Central memory CD8-positive, alpha-beta T cell (primary cell): Measurements from ENCODE around the gene FGR.
A peak's percentile ranks its signal among the peaks of the same experiment; 100 is the strongest.

Experiments
- ATAC-seq: fragments of 150-1000 bp; cut with Tn5 transposase; replicated peaks from 2 replicates; pipeline ENCODE4 v1.10.0; 2022; ENCODE audit warnings: mild to moderate bottlenecking, moderate FRiP score, moderate number of reproducible peaks; ENCODE audit not compliant: poor library complexity, severe bottlenecking; ENCODE audit errors: extremely low read depth
- DNase-seq, 2 donors: peaks; one replicate each; pipeline ENCODE4 v3.0.0; 2021; ENCODE audit warnings: low spot score in 2 of 2
- H3K27ac Mint-ChIP-seq: one replicate; pipeline ENCODE4 v1.8.0; 2022; ENCODE audit warnings: low read depth, mild to moderate bottlenecking, moderate library complexity, mixed read lengths
- H3K27me3 Mint-ChIP-seq: one replicate; pipeline ENCODE4 v1.8.0; 2022; ENCODE audit warnings: mixed read lengths
- H3K36me3 Mint-ChIP-seq: one replicate; pipeline ENCODE4 v1.8.0; 2022; ENCODE audit warnings: mild to moderate bottlenecking, moderate library complexity, mixed read lengths; ENCODE audit not compliant: insufficient read depth
- H3K4me1 Mint-ChIP-seq: one replicate; pipeline ENCODE4 v1.8.0; 2022; ENCODE audit warnings: mixed read lengths
- H3K4me3 Mint-ChIP-seq: one replicate; pipeline ENCODE4 v1.8.0; 2022; ENCODE audit warnings: mild to moderate bottlenecking, moderate library complexity, mixed read lengths
- H3K9me3 Mint-ChIP-seq: one replicate; pipeline ENCODE4 v1.8.0; 2022; ENCODE audit warnings: mixed read lengths

FGR gene

GRCh38 chr1:27603681-27604578, 31.1 kb downstream of the FGR start, which contains the start of gene AHDC1:
TSS of gene AHDC1 (minus strand) at chr1:27604144. CDS start at chr1:27552115, 52,029 bp downstream.
- ATAC-seq (peak; percentile 91), DNase-seq (peak; percentile 86 to 89)
- no peaks in the 10 kb centered on the region for H3K27me3 Mint-ChIP-seq
- peak within 1 kb of the TSS; percentile 80 for H3K27ac Mint-ChIP-seq
- no peaks in the 10 kb centered on the region for H3K9me3 Mint-ChIP-seq
- peaks cover 18% of the 10 kb centered on the region for H3K36me3 Mint-ChIP-seq
- peak within 1 kb of the TSS; percentile 86 for H3K4me3 Mint-ChIP-seq
- H3K4me1 Mint-ChIP-seq, result peaks cover 34% of the 10 kb centered on the region

- Mint-ChIP-seq H3K4me3 (peak overlapping the region; percentile 86), H3K27me3 (no peaks in the 10 kb centered on the region), H3K36me3 (peaks cover 18% of the 10 kb centered on the region), H3K9me3 (no peaks in the 10 kb centered on the region), H3K27ac (peak overlapping the region; percentile 80), H3K4me1 (peaks cover 39% of the 10 kb centered on the region)
- ATAC-seq (peak; percentile 33), DNase-seq (no peak)
Observed at GRCh38 chr1:27603309-27603680, 31.7 kb downstream of the FGR start.

GRCh38 chr1:27602462-27603308, 32.3 kb downstream of the FGR start:
- DNase-seq, result no peak
- Mint-ChIP-seq H3K36me3 (peaks cover 14% of the 10 kb centered on the region), H3K27ac (peak overlapping the region; percentile 59)

GRCh38 chr1:27601771-27602461, 33.1 kb downstream of the FGR start:
- Mint-ChIP-seq H3K36me3 (peaks cover 12% of the 10 kb centered on the region), H3K27ac (peak overlapping the region; percentile 59), H3K9me3 (no peaks in the 10 kb centered on the region), H3K27me3 (no peaks in the 10 kb centered on the region), H3K4me3 (peak overlapping the region; percentile 86), H3K4me1 (peaks cover 39% of the 10 kb centered on the region)
- no peak for ATAC-seq
- no peak for DNase-seq

More at GRCh38 chr1:27602462-27603308, 32.3 kb downstream of the FGR start:
- peaks cover 39% of the 10 kb centered on the region for H3K4me1 Mint-ChIP-seq
- peak overlapping the region; percentile 86 for H3K4me3 Mint-ChIP-seq
- H3K9me3 Mint-ChIP-seq, result no peaks in the 10 kb centered on the region
- no peaks in the 10 kb centered on the region for H3K27me3 Mint-ChIP-seq
- ATAC-seq, result no peak

- no peak for DNase-seq
- peaks cover 35% of the 10 kb centered on the region for H3K4me1 Mint-ChIP-seq
- no peak overlapping the region for H3K27ac Mint-ChIP-seq
Observed at GRCh38 chr1:27601321-27601770, 33.6 kb downstream of the FGR start.

GRCh38 chr1:27600498-27601175, 34.3 kb downstream of the FGR start:
- Mint-ChIP-seq H3K4me3 (no peak overlapping the region), H3K9me3 (no peaks in the 10 kb centered on the region), H3K27ac (peak overlapping the region; percentile 82), H3K36me3 (peaks cover 7% of the 10 kb centered on the region), H3K4me1 (peaks cover 27% of the 10 kb centered on the region), H3K27me3 (no peaks in the 10 kb centered on the region)
- ATAC-seq, result no peak
- no peak for DNase-seq

More at GRCh38 chr1:27601321-27601770, 33.6 kb downstream of the FGR start:
- no peak for ATAC-seq
- Mint-ChIP-seq H3K27me3 (no peaks in the 10 kb centered on the region), H3K36me3 (peaks cover 7% of the 10 kb centered on the region), H3K9me3 (no peaks in the 10 kb centered on the region), H3K4me3 (peak overlapping the region; percentile 43)

GRCh38 chr1:27599605-27600497, 35.1 kb downstream of the FGR start:
- Mint-ChIP-seq H3K4me1 (peaks cover 25% of the 10 kb centered on the region), H3K4me3 (no peak overlapping the region)
- ATAC-seq, result no peak

GRCh38 chr1:27598902-27599528, 36.0 kb downstream of the FGR start:
- peaks cover 25% of the 10 kb centered on the region for H3K4me1 Mint-ChIP-seq
- ATAC-seq (no peak), DNase-seq (no peak)
- H3K27me3 Mint-ChIP-seq, result no peaks in the 10 kb centered on the region
- H3K4me3 Mint-ChIP-seq, result no peak overlapping the region
- no peaks in the 10 kb centered on the region for H3K9me3 Mint-ChIP-seq
- peak overlapping the region; percentile 82 for H3K27ac Mint-ChIP-seq
- peaks cover 7% of the 10 kb centered on the region for H3K36me3 Mint-ChIP-seq

More at GRCh38 chr1:27599605-27600497, 35.1 kb downstream of the FGR start:
- Mint-ChIP-seq H3K27ac (peak overlapping the region; percentile 82), H3K27me3 (no peaks in the 10 kb centered on the region), H3K9me3 (no peaks in the 10 kb centered on the region), H3K36me3 (peaks cover 7% of the 10 kb centered on the region)
- DNase-seq, result no peak

GRCh38 chr1:27598295-27598687, 36.7 kb downstream of the FGR start:
- Mint-ChIP-seq H3K4me1 (peaks cover 25% of the 10 kb centered on the region), H3K27me3 (no peaks in the 10 kb centered on the region), H3K36me3 (peaks cover 2% of the 10 kb centered on the region), H3K27ac (peak overlapping the region; percentile 80), H3K4me3 (no peak overlapping the region), H3K9me3 (no peaks in the 10 kb centered on the region)
- ATAC-seq (no peak), DNase-seq (no peak)

GRCh38 chr1:27597516-27598294, 37.3 kb downstream of the FGR start:
- Mint-ChIP-seq H3K27me3 (no peaks in the 10 kb centered on the region), H3K36me3 (peaks cover 2% of the 10 kb centered on the region), H3K9me3 (no peaks in the 10 kb centered on the region), H3K4me3 (no peak overlapping the region), H3K4me1 (peaks cover 25% of the 10 kb centered on the region), H3K27ac (peak overlapping the region; percentile 80)
- ATAC-seq, result no peak
- DNase-seq, result no peak
